ENCODE data around the gene PER1. TPM values are rescaled to one million over a fixed set of nuclear protein-coding genes. Genes with fewer than 3 reads are reported as not detected.

The PER1 gene
- total and polyA plus RNA-seq, 2 of the 13 experiments (the other 11 are each of a cell fraction or from before 2014, with no cell fraction given) = 2.6 to 3.6 TPM

DNA sequence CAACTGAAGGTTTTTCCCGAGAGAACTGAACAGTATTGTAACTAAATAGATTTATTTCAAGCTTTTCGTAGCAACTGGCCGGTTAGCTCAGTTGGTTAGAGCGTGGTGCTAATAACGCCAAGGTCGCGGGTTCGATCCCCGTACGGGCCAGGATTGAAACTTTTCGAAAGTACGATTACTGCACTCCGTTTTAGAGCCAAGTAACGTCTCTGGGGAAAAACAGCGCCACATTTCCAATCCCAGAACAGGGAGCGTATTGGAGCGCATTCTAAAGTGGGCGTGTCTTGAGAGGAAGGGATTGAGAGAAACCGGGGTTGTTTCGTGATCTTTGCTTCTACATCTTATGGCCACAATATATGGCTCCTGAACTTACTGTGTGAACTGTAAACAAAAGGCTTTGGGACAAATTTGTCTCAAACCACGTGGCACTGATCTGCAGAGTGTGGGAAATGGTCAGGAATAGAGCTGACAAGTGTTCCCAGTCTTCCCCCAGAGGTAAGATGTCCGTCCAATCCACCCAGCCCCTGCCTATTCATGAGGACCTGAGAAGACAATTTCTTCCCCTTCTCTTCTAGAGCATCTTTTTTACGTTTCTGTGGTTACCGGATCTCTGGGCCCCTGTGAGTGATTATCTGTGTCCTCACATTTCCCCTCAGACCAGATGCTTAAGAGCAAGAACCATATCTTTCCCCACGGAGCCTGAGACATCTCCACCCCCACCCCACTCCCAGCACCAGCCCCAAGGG, 35.5 kb upstream of the PER1 start (continued):
- TF ChIP-seq SOX13 (IDR thresholded peaks at IDR 0.05) (no peak), SOX13 (CRISPR knock-in tag; conservative IDR thresholded peaks at IDR 0.05 in 1 of 2, IDR thresholded peaks at IDR 0.05 in 1 of 2) (peak in 1 of 2 experiments; percentile 48; a peak in 1 of 4 replicates), IRF2 (CRISPR knock-in tag; IDR thresholded peaks at IDR 0.05) (peak; percentile 88), HOMEZ (CRISPR knock-in tag; IDR thresholded peaks at IDR 0.05; ENCODE audit: low read depth) (peak; percentile 46; the same call in 1 of the 2 replicates), ZNF430 (CRISPR knock-in tag; IDR thresholded peaks at IDR 0.05) (peak; percentile 87; the same call in 1 of the 2 replicates), LCORL (IDR thresholded peaks at IDR 0.05) (no peak), LCORL (CRISPR knock-in tag; IDR thresholded peaks at IDR 0.05) (peak; percentile 59), ONECUT2 (CRISPR knock-in tag; IDR thresholded peaks at IDR 0.05) (peak; percentile 49; the same call in 1 of the 2 replicates), POLR2G (IDR thresholded peaks at IDR 0.05; ENCODE audit: low read depth, low read length) (peak; percentile 57), MTA1 (CRISPR knock-in tag; IDR thresholded peaks at IDR 0.05; ENCODE audit: borderline replicate concordance) (no peak), TOE1 (CRISPR knock-in tag; IDR thresholded peaks at IDR 0.05) (no peak), ZNF792 (CRISPR knock-in tag; IDR thresholded peaks at IDR 0.05) (0 out of 2 replicates have a peak, but pooled peaks have one; percentile 15), ZNF432 (CRISPR knock-in tag; IDR thresholded peaks at IDR 0.05; ENCODE audit: borderline replicate concordance) (no peak), IRF9 (CRISPR knock-in tag; IDR thresholded peaks at IDR 0.05; ENCODE audit: borderline replicate concordance) (peak; percentile 81; the same call in 1 of the 2 replicates), MAF1 (CRISPR knock-in tag; IDR thresholded peaks at IDR 0.05; ENCODE audit: borderline replicate concordance) (peak; percentile 93), CBX2 (IDR thresholded peaks at IDR 0.05; ENCODE audit: low read depth, low read length) (no peak), CBX2 (CRISPR knock-in tag; IDR thresholded peaks at IDR 0.05; ENCODE audit: low read depth) (no peak), ZNF841 (CRISPR knock-in tag; IDR thresholded peaks at IDR 0.05; ENCODE audit: borderline replicate concordance) (no peak), GATAD2A (CRISPR knock-in tag; IDR thresholded peaks at IDR 0.05) (peak; percentile 76), ZSCAN31 (CRISPR knock-in tag; IDR thresholded peaks at IDR 0.05; ENCODE audit: low read depth) (peak; percentile 59; the same call in 1 of the 2 replicates), ZNF24 (IDR thresholded peaks at IDR 0.05) (peak; percentile 99)
- TF ChIP-seq, protein P1, sequence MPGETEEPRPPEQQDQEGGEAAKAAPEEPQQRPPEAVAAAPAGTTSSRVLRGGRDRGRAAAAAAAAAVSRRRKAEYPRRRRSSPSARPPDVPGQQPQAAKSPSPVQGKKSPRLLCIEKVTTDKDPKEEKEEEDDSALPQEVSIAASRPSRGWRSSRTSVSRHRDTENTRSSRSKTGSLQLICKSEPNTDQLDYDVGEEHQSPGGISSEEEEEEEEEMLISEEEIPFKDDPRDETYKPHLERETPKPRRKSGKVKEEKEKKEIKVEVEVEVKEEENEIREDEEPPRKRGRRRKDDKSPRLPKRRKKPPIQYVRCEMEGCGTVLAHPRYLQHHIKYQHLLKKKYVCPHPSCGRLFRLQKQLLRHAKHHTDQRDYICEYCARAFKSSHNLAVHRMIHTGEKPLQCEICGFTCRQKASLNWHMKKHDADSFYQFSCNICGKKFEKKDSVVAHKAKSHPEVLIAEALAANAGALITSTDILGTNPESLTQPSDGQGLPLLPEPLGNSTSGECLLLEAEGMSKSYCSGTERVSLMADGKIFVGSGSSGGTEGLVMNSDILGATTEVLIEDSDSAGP (CRISPR knock-in tag; IDR thresholded peaks at IDR 0.05; ENCODE audit: borderline replicate concordance) = 0 out of 2 replicates have a peak, but pooled peaks have one; percentile 1
- TF ChIP-seq, protein P2, sequence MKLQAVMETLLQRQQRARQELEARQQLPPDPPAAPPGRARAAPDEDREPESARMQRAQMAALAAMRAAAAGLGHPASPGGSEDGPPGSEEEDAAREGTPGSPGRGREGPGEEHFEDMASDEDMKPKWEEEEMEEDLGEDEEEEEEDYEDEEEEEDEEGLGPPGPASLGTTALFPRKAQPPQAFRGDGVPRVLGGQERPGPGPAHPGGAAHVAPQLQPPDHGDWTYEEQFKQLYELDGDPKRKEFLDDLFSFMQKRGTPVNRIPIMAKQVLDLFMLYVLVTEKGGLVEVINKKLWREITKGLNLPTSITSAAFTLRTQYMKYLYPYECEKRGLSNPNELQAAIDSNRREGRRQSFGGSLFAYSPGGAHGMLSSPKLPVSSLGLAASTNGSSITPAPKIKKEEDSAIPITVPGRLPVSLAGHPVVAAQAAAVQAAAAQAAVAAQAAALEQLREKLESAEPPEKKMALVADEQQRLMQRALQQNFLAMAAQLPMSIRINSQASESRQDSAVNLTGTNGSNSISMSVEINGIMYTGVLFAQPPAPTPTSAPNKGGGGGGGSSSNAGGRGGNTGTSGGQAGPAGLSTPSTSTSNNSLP (IDR thresholded peaks at IDR 0.05; ENCODE audit: low read depth, low read length) = peak; percentile 76

All from HepG2 (cell line).